Bronchial epithelial cell (primary cell): ENCODE results near the gene FSTL3. TPM values are rescaled to one million over a fixed set of nuclear protein-coding genes. Genes with fewer than 3 reads are reported as not detected.
"Not testable (repeated sequence)": the region's sequence is repeated elsewhere in the genome, so short reads cannot be mapped to it uniquely, and the experiment has no call there.

ENCODE experiments used
- DNase-seq: peaks from one replicate; pipeline ENCODE4 v3.0.0-alpha.2; 2010; ENCODE audit warnings: low read depth
- FAIRE-seq: peaks from 2 replicates; lab custom pipeline; 2011; peaks lifted over from hg19 to GRCh38; lab: Jason Lieb, UNC
- H3K27me3 ChIP-seq: 2 replicates; pipeline ENCODE4 v1.5.1; 2011; ENCODE audit warnings: low read length; ENCODE audit not compliant: control insufficient read depth, insufficient read depth
- H3K36me3 ChIP-seq: 2 replicates; pipeline ENCODE4 v1.5.1; 2011; ENCODE audit warnings: low read length; ENCODE audit not compliant: control insufficient read depth, insufficient read depth
- H3K4me3 ChIP-seq: 2 replicates; pipeline ENCODE4 v1.5.1; 2011; ENCODE audit warnings: mild to moderate bottlenecking, low read depth, low read length, control low read depth
- total RNA-seq: library from RNA; depleted of rRNA; stranded (reverse); fragments of >200 nt; gene quantifications from 2 replicates; pipeline ENCODE4 v1.2.1, GENCODE V29; 2014
- TF ChIP-seq, protein P1 (sequence below): IDR thresholded peaks from 2 replicates; pipeline ENCODE4 v1.5.1; 2011; ENCODE audit warnings: mild to moderate bottlenecking, moderate library complexity, low read length, control low read depth, inconsistent platforms; ENCODE audit not compliant: insufficient read depth, severe bottlenecking

The FSTL3 gene
- total RNA-seq, 1 donor from 2014 or later = 143 TPM

DNA sequence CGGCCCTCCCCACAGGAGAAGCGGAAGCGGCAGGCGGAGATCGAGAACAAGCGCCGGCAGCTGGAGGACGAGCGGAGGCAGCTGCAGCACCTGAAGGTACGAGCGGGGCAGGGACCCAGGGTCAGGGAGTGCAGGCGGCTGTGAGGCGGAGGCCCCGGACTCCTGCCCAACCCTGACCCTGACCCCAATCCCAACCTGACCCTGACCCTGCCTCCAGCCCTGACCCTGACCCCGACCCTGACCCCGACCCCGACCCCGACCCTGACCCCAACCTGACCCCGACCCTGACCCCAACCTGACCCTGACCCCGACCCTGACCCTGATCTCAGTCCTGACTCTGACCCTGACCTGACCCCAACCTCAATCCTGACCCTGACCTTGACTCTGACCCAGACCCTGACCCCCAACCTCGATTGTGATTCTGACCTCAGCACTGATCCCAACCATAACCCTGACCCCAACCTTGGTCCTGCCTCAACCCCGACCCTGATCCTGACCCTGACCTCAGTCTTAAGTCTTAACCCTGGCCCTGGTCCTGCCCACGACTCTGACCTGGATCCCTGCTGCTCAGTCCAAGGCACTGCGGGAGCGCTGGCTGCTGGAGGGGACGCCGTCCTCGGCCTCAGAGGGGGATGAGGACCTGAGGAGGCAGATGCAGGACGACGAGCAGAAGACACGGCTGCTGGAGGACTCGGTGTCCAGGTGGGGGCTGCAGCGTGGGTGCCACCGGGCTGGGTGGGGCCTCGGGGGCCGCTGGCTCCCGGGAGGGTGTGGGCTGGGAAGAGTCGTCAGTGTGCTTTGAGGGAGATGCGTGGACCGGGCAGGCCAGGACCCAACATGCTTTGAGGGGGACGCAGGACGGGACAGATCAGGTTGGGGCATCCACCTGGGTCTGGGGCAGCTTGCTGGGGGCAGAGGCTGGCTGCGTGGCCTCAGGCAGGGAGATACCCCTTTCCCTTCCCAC lies 51.1 kb downstream of the FSTL3 start:
- Histone ChIP-seq H3K4me3 (no peak overlapping the region), H3K36me3 (no peaks in the 10 kb centered on the region), H3K27me3 (no peaks in the 10 kb centered on the region)
- FAIRE-seq (no peak), DNase-seq (no peak)
- TF ChIP-seq, protein P1, sequence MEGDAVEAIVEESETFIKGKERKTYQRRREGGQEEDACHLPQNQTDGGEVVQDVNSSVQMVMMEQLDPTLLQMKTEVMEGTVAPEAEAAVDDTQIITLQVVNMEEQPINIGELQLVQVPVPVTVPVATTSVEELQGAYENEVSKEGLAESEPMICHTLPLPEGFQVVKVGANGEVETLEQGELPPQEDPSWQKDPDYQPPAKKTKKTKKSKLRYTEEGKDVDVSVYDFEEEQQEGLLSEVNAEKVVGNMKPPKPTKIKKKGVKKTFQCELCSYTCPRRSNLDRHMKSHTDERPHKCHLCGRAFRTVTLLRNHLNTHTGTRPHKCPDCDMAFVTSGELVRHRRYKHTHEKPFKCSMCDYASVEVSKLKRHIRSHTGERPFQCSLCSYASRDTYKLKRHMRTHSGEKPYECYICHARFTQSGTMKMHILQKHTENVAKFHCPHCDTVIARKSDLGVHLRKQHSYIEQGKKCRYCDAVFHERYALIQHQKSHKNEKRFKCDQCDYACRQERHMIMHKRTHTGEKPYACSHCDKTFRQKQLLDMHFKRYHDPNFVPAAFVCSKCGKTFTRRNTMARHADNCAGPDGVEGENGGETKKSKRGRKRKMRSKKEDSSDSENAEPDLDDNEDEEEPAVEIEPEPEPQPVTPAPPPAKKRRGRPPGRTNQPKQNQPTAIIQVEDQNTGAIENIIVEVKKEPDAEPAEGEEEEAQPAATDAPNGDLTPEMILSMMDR = no peak

DNA sequence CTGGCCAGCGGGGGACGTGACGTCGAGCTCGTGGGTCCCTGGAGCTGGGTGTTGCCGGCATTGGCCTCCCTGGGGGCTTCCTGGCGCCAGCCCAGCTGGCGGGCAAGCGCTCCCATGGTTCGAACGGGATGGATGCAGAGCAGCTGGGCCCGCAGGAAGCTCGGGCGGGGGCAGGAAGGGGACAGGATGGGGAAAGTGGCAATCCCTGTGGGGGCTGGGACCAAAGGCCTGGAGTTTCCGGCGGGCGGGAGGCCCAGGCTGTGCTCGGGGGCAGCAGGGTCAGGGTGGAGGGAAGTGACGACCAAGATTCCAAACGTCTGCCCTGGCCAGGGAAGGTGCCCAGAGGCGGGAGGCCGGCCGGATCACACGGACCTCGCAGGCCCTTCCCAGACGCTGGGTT lies 51.8 kb downstream of the FSTL3 start:
- TF ChIP-seq, protein P1 = no peak
- H3K36me3 ChIP-seq = no peaks in the 10 kb centered on the region
- no peak for FAIRE-seq
- no peaks in the 10 kb centered on the region for H3K27me3 ChIP-seq
- no peak for DNase-seq
- no peak overlapping the region for H3K4me3 ChIP-seq

DNA sequence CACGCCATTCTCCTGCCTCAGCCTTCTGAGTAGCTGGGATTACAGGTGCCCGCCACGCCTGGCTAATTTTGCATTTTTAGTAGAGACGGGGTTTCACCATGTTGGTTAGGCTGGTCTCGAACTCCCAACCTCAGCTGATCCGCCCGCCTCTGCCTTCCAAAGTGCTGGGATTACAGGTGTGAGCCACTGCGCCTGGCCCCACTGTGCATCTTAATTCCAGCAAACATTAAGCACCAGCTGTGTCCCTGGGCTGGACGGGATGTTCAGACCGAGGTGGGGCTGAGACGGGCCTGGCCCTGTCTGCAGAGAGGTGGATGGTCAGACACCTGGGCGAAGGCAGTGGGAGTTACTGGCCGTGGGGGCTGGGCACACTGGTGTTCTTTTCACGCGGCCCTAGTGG lies 53.4 kb downstream of the FSTL3 start:
- H3K4me3 ChIP-seq, H3K27me3 ChIP-seq, FAIRE-seq, DNase-seq, H3K36me3 ChIP-seq: not testable (repeated sequence)

DNA sequence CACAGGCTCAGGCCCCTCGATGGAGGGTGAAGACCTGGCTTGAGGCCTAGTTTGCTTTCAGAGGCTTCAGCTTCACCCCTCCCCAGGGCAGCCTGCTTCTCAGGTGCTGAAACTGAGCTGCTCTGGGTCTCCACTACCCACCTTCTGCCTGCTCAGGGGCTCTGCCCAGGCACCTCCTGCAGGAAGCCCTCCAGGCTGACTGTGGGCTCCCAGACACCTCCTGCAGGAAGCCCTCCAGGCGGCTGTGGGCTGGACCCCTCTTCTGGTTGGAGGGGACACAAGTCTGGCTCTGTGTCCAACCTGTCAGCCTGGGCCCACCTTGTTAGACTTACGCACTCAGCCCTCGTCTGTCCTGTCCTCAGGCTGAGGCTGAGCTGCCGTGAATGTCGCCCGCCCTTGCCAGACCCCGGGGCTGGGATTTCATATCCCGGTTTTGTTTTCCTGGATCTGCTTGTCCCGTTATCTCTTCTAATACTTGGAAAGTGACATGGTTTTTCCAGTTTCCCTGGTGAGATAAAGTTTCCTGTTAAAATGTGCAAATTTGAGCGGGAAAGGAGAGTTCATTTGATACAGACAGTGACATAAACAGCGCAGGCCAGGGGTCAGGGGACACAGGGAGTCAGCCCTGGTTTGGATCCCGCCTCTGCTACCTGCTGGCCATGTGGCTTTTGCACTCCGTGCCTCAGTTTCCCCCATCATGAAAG lies 53.9 kb downstream of the FSTL3 start:
- FAIRE-seq (no peak), DNase-seq (no peak)
- TF ChIP-seq, protein P1 = no peak
- no peaks in the 10 kb centered on the region for H3K36me3 ChIP-seq
- no peaks in the 10 kb centered on the region for H3K27me3 ChIP-seq
- no peak overlapping the region for H3K4me3 ChIP-seq

DNA sequence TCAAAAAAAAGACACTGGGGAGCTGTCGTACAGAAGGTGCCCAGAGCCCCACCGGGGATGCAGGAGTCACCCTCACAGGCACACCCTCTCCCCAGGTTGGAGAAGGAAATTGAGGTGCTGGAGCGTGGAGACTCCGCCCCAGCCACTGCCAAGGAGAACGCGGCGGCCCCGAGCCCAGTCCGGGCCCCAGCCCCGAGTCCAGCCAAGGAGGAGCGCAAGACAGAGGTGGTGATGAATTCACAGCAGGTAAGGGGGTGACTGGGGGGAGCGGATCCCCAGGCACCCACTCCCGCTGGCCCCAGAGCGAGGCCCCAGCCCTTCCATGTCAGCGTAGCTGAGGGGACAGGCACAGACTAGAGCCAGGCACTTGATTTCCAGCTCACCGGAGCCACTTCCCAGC lies 54.8 kb downstream of the FSTL3 start:
- no peak overlapping the region for H3K4me3 ChIP-seq
- FAIRE-seq (no peak), DNase-seq (no peak)
- TF ChIP-seq, protein P1 = no peak
- H3K36me3 ChIP-seq = no peaks in the 10 kb centered on the region
- no peaks in the 10 kb centered on the region for H3K27me3 ChIP-seq

DNA sequence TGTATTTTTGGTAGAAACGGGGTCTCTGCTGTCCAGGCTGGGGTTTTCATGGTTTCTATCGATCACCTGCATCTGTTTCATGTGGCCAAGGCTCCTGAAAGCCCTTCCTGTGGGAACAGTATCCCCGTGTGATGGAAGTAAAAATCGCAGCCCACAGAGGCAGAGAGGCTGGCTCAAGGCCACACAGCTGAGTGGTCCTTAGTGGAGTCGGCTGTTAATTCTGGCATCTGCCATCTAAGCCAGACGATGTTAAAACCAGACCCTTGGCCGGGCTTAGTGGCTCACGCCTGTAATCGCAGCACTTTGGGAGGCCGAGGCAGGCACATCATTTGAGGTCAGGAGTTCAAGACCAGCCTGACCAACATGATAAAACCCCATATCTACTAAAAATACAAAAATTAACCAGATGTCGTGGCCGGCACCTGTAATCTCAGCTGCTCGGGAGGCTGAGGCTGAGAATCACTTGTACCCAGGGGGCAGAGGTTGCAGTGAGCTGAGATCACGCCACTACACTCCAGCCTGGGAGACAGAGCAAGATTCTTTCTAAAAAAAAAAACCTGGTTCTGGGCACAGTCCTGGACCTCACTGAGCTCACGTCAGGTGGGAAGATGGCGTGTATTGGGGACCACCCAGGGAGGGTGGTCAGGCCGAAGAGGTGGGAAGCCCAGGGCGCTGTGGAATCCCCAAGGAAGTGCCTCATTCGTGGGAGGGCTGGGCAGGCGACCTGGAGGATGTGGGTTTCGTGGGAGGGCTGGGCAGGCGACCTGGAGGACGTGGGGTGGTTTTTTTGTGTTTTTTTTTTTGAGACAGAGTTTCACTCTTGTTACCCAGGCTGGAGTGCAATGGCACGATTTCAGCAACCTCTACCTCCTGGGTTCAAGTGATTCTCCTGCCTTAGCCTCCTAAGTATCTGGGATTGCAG lies 56.2 kb downstream of the FSTL3 start:
- Histone ChIP-seq H3K27me3 (no peaks in the 10 kb centered on the region), H3K36me3 (no peaks in the 10 kb centered on the region), H3K4me3 (no peak overlapping the region)
- no peak for FAIRE-seq
- TF ChIP-seq, protein P1 = no peak
- DNase-seq = no peak
